ENCODE results near the gene NDUFAF2. TPM values are rescaled to one million over a fixed set of nuclear protein-coding genes. Genes with fewer than 3 reads are reported as not detected.

NDUFAF2 gene
- total RNA-seq, 4 donors from 2014 or later: 25.9 to 39.0 (median 27.0) TPM

- DNase-seq (ENCODE audit: low spot score) (no peak), ATAC-seq (ENCODE audit: low FRiP score) (no peak)
- no peak for TF ChIP-seq CTCF (IDR thresholded peaks at IDR 0.05)
Observed at GRCh38 chr5:60989790-60990189, 44.8 kb downstream of the NDUFAF2 start.

GRCh38 chr5:60992871-60993270, 47.9 kb downstream of the NDUFAF2 start:
- TF ChIP-seq CTCF (IDR thresholded peaks at IDR 0.05): no peak
- DNase-seq (ENCODE audit: low spot score): no peak
- ATAC-seq (ENCODE audit: low FRiP score): no peak

GRCh38 chr5:60993425-60993824, 48.4 kb downstream of the NDUFAF2 start:
- no peak for ATAC-seq (ENCODE audit: low FRiP score)

DNA sequence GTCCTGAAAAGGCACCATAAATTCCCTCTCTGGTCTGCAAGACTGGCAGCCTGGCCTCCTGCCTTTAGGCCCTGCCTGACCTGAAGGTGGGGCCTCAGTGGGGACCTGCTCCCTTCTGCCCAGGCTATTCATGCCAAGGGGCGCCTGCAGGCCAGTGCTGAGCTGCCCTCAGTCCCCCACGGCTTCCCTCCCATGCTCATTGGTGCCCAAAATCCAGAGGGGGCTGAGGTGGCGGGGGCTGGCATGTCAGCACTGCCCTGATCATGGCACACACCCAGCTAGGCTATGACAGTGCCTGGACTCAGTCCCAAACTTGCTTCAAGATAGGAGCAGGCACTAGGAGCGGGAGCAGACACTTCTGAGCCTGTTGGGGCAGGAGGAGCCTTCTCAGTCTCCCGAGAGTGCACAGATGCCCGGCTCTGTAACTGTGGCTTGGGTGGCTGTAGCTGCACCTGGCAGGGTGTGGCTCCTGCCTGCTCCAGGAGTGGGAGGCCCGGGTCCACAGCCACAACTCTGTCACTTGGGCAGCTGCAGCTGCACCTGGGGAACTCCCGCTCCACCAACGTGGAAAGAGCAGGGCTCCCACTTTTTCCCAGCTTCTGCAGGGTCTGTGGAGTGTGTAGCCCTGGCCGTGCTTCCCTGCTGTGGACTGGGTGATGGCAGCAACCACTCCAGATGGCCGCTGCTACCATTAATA, 49.0 kb downstream of the NDUFAF2 start:
- no peak for ATAC-seq (ENCODE audit: low FRiP score)
- DNase-seq (ENCODE audit: low spot score): no peak
- TF ChIP-seq CTCF (IDR thresholded peaks at IDR 0.05): no peak

More at GRCh38 chr5:60993425-60993824, 48.4 kb downstream of the NDUFAF2 start:
- no peak for DNase-seq (ENCODE audit: low spot score)
- no peak for TF ChIP-seq CTCF (IDR thresholded peaks at IDR 0.05)

- ATAC-seq (ENCODE audit: low FRiP score): no peak
- no peak for DNase-seq (ENCODE audit: low spot score)
- no peak for TF ChIP-seq CTCF (IDR thresholded peaks at IDR 0.05)
Observed at GRCh38 chr5:60996368-60996767, 51.4 kb downstream of the NDUFAF2 start.

GRCh38 chr5:60997721-60998120, 52.7 kb downstream of the NDUFAF2 start:
- no peak for TF ChIP-seq CTCF (IDR thresholded peaks at IDR 0.05)
- DNase-seq (ENCODE audit: low spot score) (no peak), ATAC-seq (ENCODE audit: low FRiP score) (no peak)

DNA sequence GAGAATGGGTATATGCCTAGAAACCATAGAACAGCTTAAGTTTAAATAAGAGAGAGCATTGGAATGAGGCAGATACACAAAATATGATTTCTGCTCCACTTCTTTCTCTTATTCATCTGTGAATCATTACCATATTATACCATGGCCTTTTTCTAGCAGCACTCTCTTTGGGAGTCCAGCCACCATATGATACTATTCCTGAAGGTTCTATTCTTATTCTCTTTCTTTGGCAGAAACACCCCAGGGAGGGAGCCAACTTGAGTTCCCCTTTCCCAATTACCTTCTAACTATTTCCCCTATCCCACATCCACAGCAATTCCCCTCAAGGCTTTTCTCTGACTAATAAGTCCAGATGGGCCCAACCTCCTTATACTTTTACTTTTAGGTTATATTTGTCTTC, 55.9 kb downstream of the NDUFAF2 start:
- no peak for TF ChIP-seq CTCF (IDR thresholded peaks at IDR 0.05)
- no peak for DNase-seq (ENCODE audit: low spot score)
- no peak for ATAC-seq (ENCODE audit: low FRiP score)

Measured in omental fat pad (tissue), 4 donors.